Transverse colon (tissue), 4 donors: ENCODE data around the gene PCBP3. TPM values are rescaled to one million over a fixed set of nuclear protein-coding genes. Genes with fewer than 3 reads are reported as not detected.

Experiments
- DNase-seq: peaks from one replicate; pipeline ENCODE4 v3.0.0-alpha.2; 2019
- H3K27ac ChIP-seq, 4 donors: fragments of 200-600 bp; sonication (generic); 2 replicates each; pipeline ENCODE4 v1.5.1; 2016 to 2018; ENCODE audit warnings: inconsistent platforms in 4 of 4
- H3K27me3 ChIP-seq: fragments of 200-600 bp; sonication (generic); 2 replicates; pipeline ENCODE4 v1.5.1; 2017; ENCODE audit warnings: inconsistent platforms
- H3K36me3 ChIP-seq, 4 donors: fragments of 200-600 bp; sonication (generic); 2 replicates each; pipeline ENCODE4 v1.5.1; 2017 to 2019; ENCODE audit warnings: inconsistent platforms in 4 of 4
- H3K4me1 ChIP-seq, 4 donors: fragments of 200-600 bp; sonication (generic); 2 replicates each; pipeline ENCODE4 v1.5.1; 2017 to 2020; ENCODE audit warnings: inconsistent platforms in 4 of 4
- H3K4me3 ChIP-seq, 4 donors: fragments of 200-600 bp; sonication (generic); 1 replicate in 1 of 4; 2 replicates in 3 of 4; pipeline versions ENCODE4 v1.5.1 to v1.6.1; 2017 to 2019; ENCODE audit warnings: inconsistent platforms in 4 of 4
- H3K9me3 ChIP-seq, 2 donors: fragments of 200-600 bp; sonication (generic); 2 replicates each; pipeline ENCODE4 v1.5.1; 2017 to 2019; ENCODE audit warnings: inconsistent platforms in 2 of 2
- CTCF ChIP-seq, 5 experiments: fragments of 200-600 bp in 3 of 5; fragments of 450-650 bp in 2 of 5; sonication (generic) in 3 of 5; IDR thresholded peaks; 1 replicate in 2 of 5; 2 replicates in 3 of 5; pipeline ENCODE4 v1.5.1; 2016 to 2017; ENCODE audit warnings: antibody characterized with exemption in 5 of 5, inconsistent platforms in 3 of 5, mild to moderate bottlenecking in 2 of 5, moderate library complexity in 1 of 5
- EP300 ChIP-seq: sonication (generic); formaldehyde crosslinking; IDR thresholded peaks from one replicate; pipeline ENCODE4 v1.6.1; 2017; ENCODE audit warnings: antibody characterized with exemption, low read depth
- POLR2A ChIP-seq: fragments of 450-650 bp; IDR thresholded peaks from one replicate; pipeline ENCODE4 v1.6.1; 2016; ENCODE audit warnings: antibody characterized with exemption, mild to moderate bottlenecking, moderate library complexity
- POLR2AphosphoS5 ChIP-seq, 3 donors: sonication (generic); formaldehyde crosslinking; IDR thresholded peaks; one replicate each; pipeline ENCODE4 v1.6.1; 2016; ENCODE audit warnings: antibody characterized with exemption in 3 of 3
- WGBS, 2 donors: methylation state at CpG; one replicate each; pipeline ENCODE4 v1.1.5; 2018; ENCODE audit warnings: low coverage in 1 of 2; 5-methylcytosine and 5-hydroxymethylcytosine counted together
- in situ Hi-C, 4 donors: fragments of 200-750 bp; cut with MboI; loops; one replicate each; pipeline versions ENCODE4 v1.15.0 to v1.15.1; 2017; ENCODE audit warnings: low sequenced_read_pairs in 3 of 4, low pct_ligation_motif_present in 1 of 4, low pct_unique_long_range_greater_than_20kb in 1 of 4
- intact Hi-C: fragments of 100-400 bp; cut with DNase I; formaldehyde crosslinking; loops from one replicate; pipeline ENCODE4 v1.15.1; 2023; ENCODE audit warnings: low total_unique reads
- total RNA-seq, 4 donors: library from RNA; depleted of rRNA; stranded (reverse); fragments of >200 nt; gene quantifications; one replicate each; pipeline ENCODE4 v1.1.0, GENCODE V29; 2016

The PCBP3 gene
- total RNA-seq, 4 donors from 2014 or later, result 0.80 to 7.8 (median 5.3) TPM

GRCh38 chr21:45963232-45963570 lies 319.7 kb downstream of the PCBP3 start:
- no peak for DNase-seq
- in situ Hi-C loops (loop anchor here in 1 of 4 donors (25.0 kb wide), 1 partner anchor 149 kb away; no protein-coding TSS in a partner anchor), intact Hi-C loops (no loop called here)
- Histone ChIP-seq H3K9me3 (peaks cover 0 to 3% of the 10 kb centered on the region in 2 donors), H3K4me1 (peaks cover 0 to 6% (median 0%) of the 10 kb centered on the region in 4 donors), H3K27ac (no peak overlapping the region), H3K36me3 (no peaks in the 10 kb centered on the region), H3K27me3 (no peaks in the 10 kb centered on the region), H3K4me3 (no peak overlapping the region)
- TF ChIP-seq CTCF (IDR thresholded peaks at IDR 0.05) (no peak), POLR2A (no peak), EP300 (no peak), POLR2AphosphoS5 (IDR thresholded peaks at IDR 0.05) (no peak)
- WGBS, 2 donors, result 43 to 53% methylated on average over 3 of the region's 3 CpGs

- Histone ChIP-seq H3K27me3 (no peaks in the 10 kb centered on the region), H3K9me3 (peaks cover 0 to 3% of the 10 kb centered on the region in 2 donors), H3K4me3 (no peak overlapping the region), H3K36me3 (no peaks in the 10 kb centered on the region), H3K27ac (no peak overlapping the region), H3K4me1 (no peaks in the 10 kb centered on the region)
- TF ChIP-seq POLR2AphosphoS5 (IDR thresholded peaks at IDR 0.05), result no peak
- no peak for TF ChIP-seq EP300
- no peak for TF ChIP-seq POLR2A
- TF ChIP-seq CTCF (IDR thresholded peaks at IDR 0.05), result no peak
- intact Hi-C loops, result no loop called here
- 0% methylated on average over 1 of the region's 1 CpG; no CpG with 5 or more reads in 1 of the 2 donors for WGBS, 2 donors
- no peak for DNase-seq
- in situ Hi-C loops, result loop anchor here in 1 of 4 donors (25.0 kb wide), 1 partner anchor 148 kb away; no protein-coding TSS in a partner anchor
These were observed 321.1 kb downstream of the PCBP3 start for GRCh38 chr21:45964649-45965048.

- WGBS, 2 donors, result 60 to 87% methylated on average over 1 to 4 of the region's 4 CpGs
- no peak for TF ChIP-seq CTCF (IDR thresholded peaks at IDR 0.05)
- TF ChIP-seq POLR2A, result no peak
- TF ChIP-seq POLR2AphosphoS5 (IDR thresholded peaks at IDR 0.05), result no peak
- no peak for TF ChIP-seq EP300
- Histone ChIP-seq H3K27me3 (no peaks in the 10 kb centered on the region), H3K4me1 (peaks cover 0 to 1% (median under 1%) of the 10 kb centered on the region in 4 donors), H3K4me3 (no peak overlapping the region), H3K36me3 (no peaks in the 10 kb centered on the region), H3K27ac (no peak overlapping the region), H3K9me3 (peaks cover 0 to 3% of the 10 kb centered on the region in 2 donors)
- intact Hi-C loops, result no loop called here
- no peak for DNase-seq
- in situ Hi-C loops, result loop anchor here in 1 of 4 donors (25.0 kb wide), 1 partner anchor 147 kb away; no protein-coding TSS in a partner anchor
These were observed 321.7 kb downstream of the PCBP3 start for GRCh38 chr21:45965084-45965809.

GRCh38 chr21:45966791-45967394 lies 323.4 kb downstream of the PCBP3 start:
- in situ Hi-C loops, result loop anchor here in 1 of 4 donors (25.0 kb wide), 1 partner anchor 145 kb away; no protein-coding TSS in a partner anchor

More at GRCh38 chr21:45966791-45967394, 323.4 kb downstream of the PCBP3 start:
- intact Hi-C loops, result no loop called here
- TF ChIP-seq CTCF (IDR thresholded peaks at IDR 0.05) (no peak), POLR2AphosphoS5 (IDR thresholded peaks at IDR 0.05) (no peak), EP300 (no peak)
- WGBS, 2 donors, result 65% methylated on average over 9 of the region's 9 CpGs; no CpG with 5 or more reads in 1 of the 2 donors
- Histone ChIP-seq H3K27me3 (peaks cover 6% of the 10 kb centered on the region), H3K4me1 (peaks cover 12 to 17% (median 16%) of the 10 kb centered on the region in 4 donors), H3K36me3 (no peaks in the 10 kb centered on the region), H3K27ac (no peak overlapping the region), H3K4me3 (no peak overlapping the region), H3K9me3 (peaks cover 0 to 3% of the 10 kb centered on the region in 2 donors)
- DNase-seq, result no peak
